Fibroblast of villous mesenchyme (primary cell): ENCODE data around the gene NUMA1. TPM values are rescaled to one million over a fixed set of nuclear protein-coding genes. Genes with fewer than 3 reads are reported as not detected.

Source experiments
- DNase-seq: peaks from one replicate; pipeline ENCODE4 v3.0.0-alpha.2; 2010; ENCODE audit warnings: low read depth
- H3K4me3 ChIP-seq: 2 replicates; pipeline ENCODE4 v1.5.1; 2011; ENCODE audit warnings: low read depth, mild to moderate bottlenecking, low read length
- total RNA-seq: library from RNA; depleted of rRNA; stranded (reverse); fragments of >200 nt; gene quantifications from 2 replicates; pipeline ENCODE4 v1.2.3, GENCODE V29; 2012
- TF ChIP-seq, protein P1 (sequence below): IDR thresholded peaks from 2 replicates; pipeline ENCODE4 v1.5.1; 2012; ENCODE audit warnings: low read depth, mild to moderate bottlenecking, low read length; ENCODE audit not compliant: insufficient read depth

The NUMA1 gene
- total RNA-seq, 1 donor, result 169 TPM

DNA sequence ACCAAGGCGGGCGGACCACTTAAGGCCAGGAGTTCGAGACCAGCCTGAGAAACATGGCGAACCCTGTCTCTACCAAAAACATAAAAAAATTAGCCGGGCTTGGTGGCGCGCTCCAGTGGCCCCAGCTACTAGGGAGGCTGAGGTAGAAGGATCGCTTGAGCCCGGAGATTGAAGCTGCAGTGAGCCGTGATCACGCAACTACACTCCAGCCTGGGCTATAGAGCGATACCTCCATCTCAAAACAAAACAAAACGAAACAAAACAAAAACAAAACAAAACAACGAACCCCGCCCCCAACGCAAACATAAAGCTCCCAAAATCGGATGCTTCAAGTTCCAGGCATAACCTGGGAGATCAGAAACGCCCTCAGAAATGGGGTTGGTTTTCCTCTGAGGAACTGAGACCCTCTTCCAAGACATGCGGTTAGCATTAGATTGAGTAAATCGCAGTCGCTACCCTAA, 872 bp upstream of the NUMA1 start:
- no peak for DNase-seq
- TF ChIP-seq, protein P1, sequence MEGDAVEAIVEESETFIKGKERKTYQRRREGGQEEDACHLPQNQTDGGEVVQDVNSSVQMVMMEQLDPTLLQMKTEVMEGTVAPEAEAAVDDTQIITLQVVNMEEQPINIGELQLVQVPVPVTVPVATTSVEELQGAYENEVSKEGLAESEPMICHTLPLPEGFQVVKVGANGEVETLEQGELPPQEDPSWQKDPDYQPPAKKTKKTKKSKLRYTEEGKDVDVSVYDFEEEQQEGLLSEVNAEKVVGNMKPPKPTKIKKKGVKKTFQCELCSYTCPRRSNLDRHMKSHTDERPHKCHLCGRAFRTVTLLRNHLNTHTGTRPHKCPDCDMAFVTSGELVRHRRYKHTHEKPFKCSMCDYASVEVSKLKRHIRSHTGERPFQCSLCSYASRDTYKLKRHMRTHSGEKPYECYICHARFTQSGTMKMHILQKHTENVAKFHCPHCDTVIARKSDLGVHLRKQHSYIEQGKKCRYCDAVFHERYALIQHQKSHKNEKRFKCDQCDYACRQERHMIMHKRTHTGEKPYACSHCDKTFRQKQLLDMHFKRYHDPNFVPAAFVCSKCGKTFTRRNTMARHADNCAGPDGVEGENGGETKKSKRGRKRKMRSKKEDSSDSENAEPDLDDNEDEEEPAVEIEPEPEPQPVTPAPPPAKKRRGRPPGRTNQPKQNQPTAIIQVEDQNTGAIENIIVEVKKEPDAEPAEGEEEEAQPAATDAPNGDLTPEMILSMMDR, result no peak
- peak overlapping the region; percentile 86 for H3K4me3 ChIP-seq

DNA sequence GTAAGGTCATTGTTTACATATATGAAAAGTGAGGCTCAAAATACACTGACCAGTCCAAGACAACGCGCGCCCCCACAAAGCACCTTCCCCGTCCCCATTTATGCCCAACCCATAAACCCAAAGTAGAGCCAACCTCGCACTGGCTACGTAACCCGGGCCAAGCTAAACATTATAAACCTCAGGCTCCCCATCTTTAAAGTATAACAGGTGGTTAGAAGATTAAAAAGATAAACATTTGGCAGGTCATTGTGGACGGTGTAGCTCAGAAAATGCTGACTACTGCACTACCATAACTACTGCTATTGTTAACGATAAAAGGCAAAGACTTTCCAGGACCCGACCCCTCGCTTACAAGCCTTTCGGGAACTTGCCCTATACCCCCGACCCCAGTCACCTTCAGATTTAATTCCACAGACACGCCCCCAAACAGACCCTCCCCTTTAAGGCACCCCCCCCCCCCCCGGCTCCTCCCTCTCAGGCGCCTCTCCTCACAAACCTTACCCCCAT, 470 bp downstream of the NUMA1 start:
- TF ChIP-seq, protein P1, result no peak
- peak overlapping the region; percentile 86 for H3K4me3 ChIP-seq
- DNase-seq, result peak; percentile 35

DNA sequence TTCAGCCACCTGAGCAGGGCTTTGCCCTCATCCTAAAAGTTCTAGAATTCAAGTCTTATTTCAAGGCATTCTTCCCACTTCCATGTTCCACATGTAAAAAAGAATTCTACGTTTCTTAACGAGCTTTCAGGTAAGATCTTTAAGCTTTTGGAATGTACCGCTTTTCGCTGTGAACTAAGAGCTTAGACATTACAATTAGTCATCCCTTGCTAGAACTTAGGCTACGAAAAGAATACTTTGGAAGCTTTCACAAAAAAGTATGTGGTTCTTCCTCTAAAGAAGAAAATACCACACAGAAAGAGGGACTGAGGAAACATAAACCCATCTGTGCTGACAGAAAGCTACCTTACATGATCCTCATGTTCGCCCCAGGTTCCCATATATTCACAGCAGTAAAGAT, 1.9 kb downstream of the NUMA1 start:
- H3K4me3 ChIP-seq, result peak overlapping the region; percentile 86
- TF ChIP-seq, protein P1, result no peak
- DNase-seq, result peak; percentile 40

DNA sequence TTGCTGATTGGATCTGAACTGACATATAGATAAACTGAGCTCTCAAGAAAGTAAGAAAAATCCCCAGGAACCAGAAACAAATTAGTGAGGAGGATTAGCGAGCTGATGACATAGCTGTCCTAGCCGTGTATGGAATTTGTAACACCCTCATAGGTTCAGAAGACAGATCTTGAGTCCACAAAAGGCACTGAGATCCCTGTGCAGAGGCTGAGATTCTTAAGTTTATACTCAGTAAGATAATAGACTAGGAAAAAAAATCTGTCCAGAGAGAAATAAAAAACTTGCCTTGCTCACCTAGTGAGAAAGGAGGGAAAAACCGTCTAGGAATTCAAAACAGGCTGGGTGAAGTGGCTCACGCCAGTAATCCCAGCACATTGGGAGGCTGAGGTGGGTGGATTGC, 4.6 kb downstream of the NUMA1 start:
- TF ChIP-seq, protein P1, result no peak
- no peak overlapping the region for H3K4me3 ChIP-seq
- no peak for DNase-seq

DNA sequence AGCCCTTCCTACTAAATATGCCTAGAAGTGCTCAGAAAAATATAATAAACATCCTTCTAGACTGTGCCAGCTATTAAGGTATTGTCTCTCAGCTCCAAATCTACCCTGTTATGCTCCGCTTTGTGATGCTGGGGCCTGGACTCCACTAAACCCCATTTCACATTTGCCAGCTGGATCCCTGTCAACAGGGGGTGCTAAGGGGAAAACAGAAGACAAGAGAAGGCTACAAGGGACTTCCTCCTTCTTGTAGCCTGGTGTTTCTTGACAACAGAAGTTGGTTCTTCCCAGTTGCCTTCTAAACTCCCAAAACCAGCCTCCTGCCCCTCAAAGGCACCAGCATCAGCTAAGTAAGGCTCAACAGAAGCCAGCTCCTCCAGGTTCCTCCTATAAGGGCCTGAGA, 5.2 kb downstream of the NUMA1 start:
- peak; percentile 20 for DNase-seq
- H3K4me3 ChIP-seq, result no peak overlapping the region
- TF ChIP-seq, protein P1, result peak; percentile 39

DNA sequence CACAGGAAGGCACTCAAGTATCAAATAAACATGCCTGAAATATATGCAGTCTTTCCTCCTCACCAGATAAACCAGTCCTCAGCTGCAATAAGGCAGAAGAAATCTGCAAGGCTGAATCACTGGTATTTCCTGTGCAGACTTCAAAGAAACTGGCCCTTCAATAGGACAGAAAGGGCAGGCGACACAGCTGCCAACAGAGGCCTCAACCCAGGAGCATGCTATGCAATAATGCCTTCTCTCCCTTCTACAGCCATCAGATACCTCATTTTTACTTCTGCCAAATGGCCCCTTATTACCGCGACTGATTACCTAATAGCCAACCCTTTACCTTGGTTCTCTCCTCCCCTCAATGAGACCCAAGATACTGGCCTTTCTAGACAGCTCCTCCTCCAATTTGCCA, 8.0 kb downstream of the NUMA1 start:
- H3K4me3 ChIP-seq, result peak overlapping the region; percentile 16
- peak; percentile 78 for DNase-seq
- TF ChIP-seq, protein P1, result no peak

DNA sequence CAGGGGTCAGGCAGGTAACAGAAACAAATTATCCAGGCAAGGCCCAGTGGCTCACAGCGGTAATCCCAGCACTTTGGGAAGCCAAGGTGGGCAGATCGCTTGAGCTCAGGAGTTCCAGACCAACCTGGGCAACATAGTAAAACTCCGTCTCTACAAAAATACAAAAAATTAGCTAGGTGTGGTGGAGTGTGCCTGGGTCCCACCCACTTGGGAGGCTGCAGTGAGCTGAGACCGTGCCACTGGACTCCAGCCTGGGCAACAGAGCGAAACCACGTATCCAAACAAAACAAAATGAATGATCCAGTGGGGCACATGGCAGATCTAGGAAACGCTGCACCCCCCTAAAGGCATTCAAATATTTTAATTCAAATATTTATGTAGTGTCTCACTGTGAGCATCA, 9.9 kb downstream of the NUMA1 start:
- no peak overlapping the region for H3K4me3 ChIP-seq
- TF ChIP-seq, protein P1, result no peak
- DNase-seq, result no peak
